ENCODE data around the gene ANKRD60.

Gene ANKRD60

GRCh38 chr20:58222446-58222845 is 6.0 kb downstream of the ANKRD60 start:
- no peak for DNase-seq

GRCh38 chr20:58219342-58219700 is 9.1 kb downstream of the ANKRD60 start:
- DNase-seq = no peak

- no peak for DNase-seq
These were observed 9.7 kb downstream of the ANKRD60 start for GRCh38 chr20:58218665-58219341.

- no peak for DNase-seq
These were observed 12.1 kb downstream of the ANKRD60 start for GRCh38 chr20:58216334-58216733.

DNA sequence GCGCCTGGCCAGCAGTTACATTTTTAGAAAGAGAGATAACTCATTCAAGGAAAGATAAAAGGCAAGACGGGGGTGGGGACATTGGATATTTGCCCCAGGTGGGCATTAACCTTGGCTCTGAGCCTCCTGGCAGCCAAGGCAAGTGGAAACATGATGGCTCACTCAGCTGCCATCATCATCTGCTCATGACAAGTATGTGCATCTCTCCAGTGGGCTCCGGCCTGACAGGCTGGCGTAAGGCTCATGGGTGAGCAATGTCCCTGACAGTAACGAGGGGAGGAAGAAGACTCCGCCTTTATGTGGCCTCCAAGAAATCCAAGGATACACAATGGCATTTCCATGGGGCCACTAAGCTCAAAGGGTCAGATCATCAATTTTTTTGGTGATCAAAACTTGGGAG is 13.3 kb downstream of the ANKRD60 start:
- no peak for DNase-seq

GRCh38 chr20:58214310-58214709 is 14.1 kb downstream of the ANKRD60 start:
- no peak for DNase-seq

DNA sequence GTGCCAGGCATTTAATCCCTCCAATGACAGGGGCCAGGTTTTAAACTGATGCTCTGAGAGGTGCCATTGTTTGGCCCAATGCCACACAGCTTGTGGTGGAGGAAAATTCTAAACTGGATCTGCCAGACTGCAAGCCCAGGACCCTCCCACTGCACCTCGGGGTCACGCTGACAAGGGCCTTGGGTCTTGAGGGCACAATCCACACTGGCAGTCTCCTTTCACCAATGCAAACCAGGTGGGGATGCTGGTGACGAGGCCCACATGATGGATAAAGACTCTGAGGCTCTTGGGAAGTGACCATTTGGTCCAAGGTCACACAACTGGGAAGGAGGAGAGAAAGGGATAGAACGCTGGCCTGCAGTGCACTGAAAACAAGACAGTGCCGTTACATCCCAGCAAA is 14.7 kb downstream of the ANKRD60 start:
- DNase-seq = no peak

- no peak for DNase-seq
These were observed 15.3 kb downstream of the ANKRD60 start for GRCh38 chr20:58213121-58213520.

- DNase-seq = no peak
These were observed 15.8 kb downstream of the ANKRD60 start for GRCh38 chr20:58212636-58213035.

GRCh38 chr20:58210398-58210747 is 18.1 kb downstream of the ANKRD60 start:
- DNase-seq = no peak

- DNase-seq = peak; percentile 77
These were observed 18.6 kb downstream of the ANKRD60 start for GRCh38 chr20:58209652-58210397.

DNA sequence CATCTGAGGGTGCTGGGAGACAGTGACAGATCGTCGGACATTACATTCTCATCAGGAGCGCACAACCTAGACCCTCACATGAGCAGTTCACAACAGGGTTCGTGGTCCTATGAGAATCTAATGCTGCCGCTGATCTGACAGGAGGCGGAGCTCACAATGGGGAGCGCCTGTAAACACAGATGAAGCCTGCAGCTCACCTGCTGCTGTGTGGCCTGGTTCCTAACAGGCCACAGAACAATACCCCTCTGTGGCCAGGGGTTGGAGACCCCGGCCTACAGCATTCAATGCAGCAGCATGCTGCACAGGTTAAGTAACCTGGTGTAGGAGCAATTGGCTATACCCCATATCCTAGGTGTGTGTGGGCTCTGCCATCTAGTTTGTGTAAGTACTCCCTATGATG is 19.5 kb downstream of the ANKRD60 start:
- DNase-seq = no peak

- DNase-seq = no peak
These were observed 22.6 kb downstream of the ANKRD60 start for GRCh38 chr20:58205850-58206249.

GRCh38 chr20:58202044-58202443 is 26.4 kb downstream of the ANKRD60 start:
- no peak for DNase-seq

- DNase-seq = no peak
These were observed 26.8 kb downstream of the ANKRD60 start for GRCh38 chr20:58201616-58202015.

GRCh38 chr20:58199469-58199868 is 29.0 kb downstream of the ANKRD60 start:
- no peak for DNase-seq

- DNase-seq = no peak
These were observed 29.5 kb downstream of the ANKRD60 start for GRCh38 chr20:58198901-58199355.

GRCh38 chr20:58198384-58198783 is 30.1 kb downstream of the ANKRD60 start:
- DNase-seq = no peak

- no peak for DNase-seq
These were observed 31.3 kb downstream of the ANKRD60 start for GRCh38 chr20:58197185-58197469.

DNA sequence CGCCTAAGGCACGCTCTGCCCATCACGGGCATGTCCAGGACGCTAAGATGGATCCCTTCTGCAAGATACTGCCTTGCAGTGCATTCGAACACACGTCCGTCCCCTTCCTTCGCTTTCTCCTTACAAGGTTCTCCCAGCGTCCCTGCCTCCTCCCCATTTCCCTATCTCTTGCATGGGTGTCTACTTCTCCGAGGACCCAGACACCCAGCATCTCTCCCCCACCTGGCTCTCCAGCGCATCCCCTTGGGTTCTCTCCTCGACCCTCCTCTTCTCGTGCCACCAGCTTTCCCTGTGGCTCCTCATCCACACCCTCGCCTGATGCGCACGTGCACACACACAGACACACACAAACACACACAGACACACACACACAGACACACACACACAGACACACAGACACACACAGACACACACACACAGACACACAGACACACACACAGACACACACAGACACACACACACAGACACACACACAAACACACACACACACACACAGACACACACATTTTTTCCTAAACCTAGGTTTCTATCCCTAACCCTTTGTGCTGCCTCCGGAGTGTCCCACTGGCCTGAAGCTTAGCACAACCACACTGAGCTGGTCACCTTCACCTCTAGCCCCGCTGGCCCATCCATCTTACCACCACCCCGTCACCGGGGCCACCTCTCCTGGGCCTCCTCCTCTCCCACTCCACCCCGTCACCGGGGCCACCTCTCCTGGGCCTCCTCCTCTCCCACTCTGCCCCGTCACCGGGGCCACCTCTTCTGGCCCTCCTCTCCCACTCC is 31.9 kb downstream of the ANKRD60 start:
- no peak for DNase-seq

DNA sequence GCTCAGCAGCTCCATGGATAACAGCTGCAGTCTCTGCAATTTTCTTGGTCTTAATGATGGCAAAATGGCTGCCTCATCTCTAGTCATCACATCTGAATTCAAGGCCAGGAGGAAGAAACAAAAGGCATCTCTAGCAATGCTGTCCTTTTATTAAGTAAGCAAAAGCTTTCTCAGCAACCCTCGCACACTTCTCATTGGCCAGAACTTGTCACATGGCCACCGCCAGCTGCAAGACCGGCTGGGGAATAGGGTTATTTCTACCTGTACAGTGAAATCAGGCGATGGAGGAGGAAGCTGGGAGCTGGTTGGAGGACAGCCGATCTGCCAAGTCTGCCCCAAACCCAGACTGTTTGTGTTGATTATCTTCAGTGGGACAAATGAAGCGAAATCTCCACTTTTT is 33.4 kb downstream of the ANKRD60 start:
- no peak for DNase-seq

DNA sequence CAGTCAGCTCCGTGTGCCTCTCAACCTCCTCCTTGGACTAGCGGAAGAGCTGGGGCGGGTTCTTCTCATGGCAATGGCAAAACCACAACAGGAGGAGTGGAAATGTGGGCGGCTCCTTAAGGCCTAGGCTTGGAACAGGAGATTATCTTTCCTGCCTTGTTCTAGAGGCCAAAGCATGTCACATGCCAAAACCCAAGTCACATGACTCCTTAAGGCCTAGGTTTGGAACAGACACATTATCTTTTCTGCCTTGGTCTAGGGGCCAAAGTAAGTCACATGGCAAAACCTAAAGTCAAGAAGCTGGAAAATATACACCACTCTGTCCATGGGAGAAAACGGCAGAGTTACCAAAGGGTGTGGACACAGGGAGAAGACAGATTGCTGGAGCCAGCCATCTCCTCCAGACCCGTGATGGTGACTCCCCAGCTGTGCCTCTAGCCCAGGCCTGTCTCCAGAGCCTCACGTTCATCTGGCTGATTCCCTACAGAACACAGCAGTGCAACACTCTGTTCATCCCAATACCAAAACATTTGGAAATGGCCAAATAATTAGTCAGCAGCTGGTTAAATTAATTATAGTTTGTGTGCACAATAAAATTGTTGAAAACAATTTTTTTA is 34.2 kb downstream of the ANKRD60 start:
- no peak for DNase-seq

DNA sequence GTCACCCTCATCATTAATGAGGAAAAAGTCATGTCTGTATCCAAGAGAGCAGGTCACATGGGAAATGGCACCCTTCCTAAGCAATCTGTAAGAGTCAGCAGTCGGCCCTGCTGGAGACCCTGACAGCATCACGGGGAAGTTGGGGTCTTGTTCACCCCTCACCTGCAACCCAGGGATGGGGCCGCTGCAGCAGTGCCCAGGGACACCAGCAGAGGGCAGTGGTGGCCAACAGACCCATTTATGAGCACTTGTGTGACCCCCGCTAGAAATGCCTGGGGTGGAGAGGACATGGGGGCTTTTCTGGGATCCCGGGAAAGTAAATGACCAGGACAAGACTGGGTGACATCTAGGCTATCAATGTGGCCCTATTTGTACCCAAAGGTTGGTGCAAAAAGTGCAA is 35.9 kb downstream of the ANKRD60 start:
- DNase-seq = no peak

DNA sequence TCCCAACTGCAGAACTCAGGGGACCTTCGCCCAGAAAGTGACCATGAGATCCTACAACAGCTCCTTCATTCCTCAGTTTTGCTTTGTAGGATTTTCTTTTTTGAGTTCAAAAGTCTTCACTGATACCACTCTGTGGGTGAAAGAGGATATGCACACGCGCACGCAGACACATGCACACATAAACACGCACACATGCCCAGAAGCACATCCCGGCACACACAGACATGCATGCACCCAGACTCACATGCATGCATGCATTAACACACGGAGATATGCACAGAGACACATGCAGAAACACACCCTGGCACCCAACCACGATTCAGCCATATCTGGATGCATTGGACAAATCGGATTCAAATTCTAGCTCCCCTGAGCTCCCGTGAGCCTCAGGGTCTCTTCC is 36.4 kb downstream of the ANKRD60 start:
- DNase-seq = no peak
